K562 (cell line): ENCODE results near the gene KLHL30. TPM values are rescaled to one million over a fixed set of nuclear protein-coding genes. Genes with fewer than 3 reads are reported as not detected.

ENCODE experiments used
- CEBPG ChIP-seq, 3 experiments: fragments of 200-800 bp in 1 of 3; sonication (Bioruptor generic) in 1 of 3; sonication (generic) in 1 of 3; formaldehyde crosslinking in 1 of 3; IDR thresholded peaks in 2 of 3; conservative IDR thresholded peaks in 1 of 3; 2 replicates each; pipeline versions ENCODE4 v1.6.1 to v1.8.0; 2016 to 2022; ENCODE audit warnings: missing compliant biosample characterization in 2 of 3, missing genetic modification characterization in 2 of 3, mild to moderate bottlenecking in 1 of 3, missing genetic modification reagents in 1 of 3
- CREB3 ChIP-seq: fragments of 450-650 bp; conservative IDR thresholded peaks from 2 replicates; pipeline ENCODE4 v1.6.1; 2016; ENCODE audit warnings: missing genetic modification characterization, low read depth, mild to moderate bottlenecking, missing compliant biosample characterization, moderate library complexity
- CREB3L1 ChIP-seq: fragments of 450-650 bp; IDR thresholded peaks from 2 replicates; pipeline ENCODE4 v1.6.1; 2014; ENCODE audit warnings: low read depth, mild to moderate bottlenecking, moderate library complexity, borderline replicate concordance
- HIVEP1 ChIP-seq: fragments of 250-450 bp; sonication (Bioruptor Pico); IDR thresholded peaks from 2 replicates; pipeline ENCODE4 v1.4.0; 2020; ENCODE audit warnings: mild to moderate bottlenecking
- MTA3 ChIP-seq: fragments of 450-650 bp; formaldehyde crosslinking; IDR thresholded peaks from 2 replicates; pipeline ENCODE4 v1.6.1; 2017; ENCODE audit warnings: mild to moderate bottlenecking, borderline replicate concordance
- ZNF133 ChIP-seq: fragments of 250-450 bp; sonication (Bioruptor Pico); IDR thresholded peaks from 2 replicates; pipeline ENCODE4 v1.4.0; 2020; ENCODE audit warnings: mild to moderate bottlenecking
- ZNF143 ChIP-seq: sonication (generic); formaldehyde crosslinking; IDR thresholded peaks from 2 replicates; pipeline ENCODE4 v1.9.0; 2022; ENCODE audit warnings: mild to moderate bottlenecking, missing genetic modification reagents
- ZNF24 ChIP-seq: fragments of 450-650 bp; IDR thresholded peaks from 2 replicates; pipeline ENCODE4 v1.6.1; 2016
- ZNF282 ChIP-seq: sonication (generic); formaldehyde crosslinking; IDR thresholded peaks from 2 replicates; pipeline ENCODE4 v1.8.1; 2023; ENCODE audit warnings: missing genetic modification reagents
- ZNF316 ChIP-seq: fragments of 450-650 bp; IDR thresholded peaks from 2 replicates; pipeline ENCODE4 v1.6.1; 2016
- polyA plus RNA-seq, 8 experiments: library from polyadenylated mRNA; depleted of rRNA in 4 of 8; stranded (reverse) in 5 of 8; unstranded in 3 of 8; fragments of >200 nt; fragmentation: Nextera tagmentation in 2 of 8; fragmentation: Illumina TruSeq in 1 of 8; extraction: Ambion mirVana in 2 of 8; extraction: Trizol in 1 of 8; gene quantifications; 2 replicates each; pipeline versions ENCODE4 v1.2.1 to v1.2.3, GENCODE V29; 2011 to 2014; ENCODE audit warnings: inconsistent platforms in 1 of 8, missing spikeins in 1 of 8
- total RNA-seq, 7 experiments: library from RNA; depleted of rRNA in 6 of 7; stranded (reverse); fragments of >200 nt in 6 of 7; fragmentation: Illumina TruSeq in 2 of 7; extraction: Trizol in 2 of 7; gene quantifications; 2 replicates each; pipeline versions ENCODE4 v1.2.1 to v1.2.3, GENCODE V29; 2011 to 2021; ENCODE audit warnings: low replicate concordance in 1 of 7
- TF ChIP-seq, protein P1 (sequence below), 2 experiments: fragments of 450-650 bp; IDR thresholded peaks; 2 replicates each; pipeline ENCODE4 v1.6.1; 2016

KLHL30 gene
- total and polyA plus RNA-seq, 9 of the 15 experiments (the other 6 are each of a cell fraction or from before 2014, with no cell fraction given): 0.04 TPM; not detected in 8

DNA sequence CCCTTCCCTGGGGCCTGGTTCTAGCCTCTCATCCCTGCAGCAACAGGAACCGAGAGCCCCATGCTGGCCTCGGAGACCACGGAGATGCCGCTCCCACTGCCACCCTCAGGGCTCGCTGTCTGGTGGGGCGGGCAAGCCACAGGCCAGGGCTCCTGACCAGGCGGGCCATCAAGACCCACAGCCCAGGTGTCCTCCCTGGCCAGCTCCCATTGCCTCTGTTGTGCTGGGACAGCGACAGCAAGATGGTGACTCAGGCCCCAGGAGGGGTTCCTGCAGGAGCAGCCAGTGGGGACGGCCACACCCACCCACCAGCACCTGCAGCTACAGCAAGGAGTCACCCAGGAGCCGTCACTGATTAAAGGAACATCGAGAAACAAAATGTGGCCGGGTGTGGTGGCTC is 7.4 kb downstream of the KLHL30 start (continued):
- TF ChIP-seq ZNF133 (CRISPR knock-in tag): no peak
- no peak for TF ChIP-seq ZNF143
- TF ChIP-seq CREB3L1: no peak
- no peak for TF ChIP-seq ZNF316
- TF ChIP-seq, protein P1, sequence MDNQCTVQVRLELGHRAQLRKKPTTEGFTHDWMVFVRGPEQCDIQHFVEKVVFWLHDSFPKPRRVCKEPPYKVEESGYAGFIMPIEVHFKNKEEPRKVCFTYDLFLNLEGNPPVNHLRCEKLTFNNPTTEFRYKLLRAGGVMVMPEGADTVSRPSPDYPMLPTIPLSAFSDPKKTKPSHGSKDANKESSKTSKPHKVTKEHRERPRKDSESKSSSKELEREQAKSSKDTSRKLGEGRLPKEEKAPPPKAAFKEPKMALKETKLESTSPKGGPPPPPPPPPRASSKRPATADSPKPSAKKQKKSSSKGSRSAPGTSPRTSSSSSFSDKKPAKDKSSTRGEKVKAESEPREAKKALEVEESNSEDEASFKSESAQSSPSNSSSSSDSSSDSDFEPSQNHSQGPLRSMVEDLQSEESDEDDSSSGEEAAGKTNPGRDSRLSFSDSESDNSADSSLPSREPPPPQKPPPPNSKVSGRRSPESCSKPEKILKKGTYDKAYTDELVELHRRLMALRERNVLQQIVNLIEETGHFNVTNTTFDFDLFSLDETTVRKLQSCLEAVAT (IDR thresholded peaks at IDR 0.05): no peak
- TF ChIP-seq ZNF282: no peak
- TF ChIP-seq MTA3: no peak
- TF ChIP-seq CREB3 (tag): no peak
- no peak for TF ChIP-seq CEBPG (CRISPR knock-in tag; IDR thresholded peaks at IDR 0.05)
- no peak for TF ChIP-seq CEBPG (tag; conservative IDR thresholded peaks at IDR 0.05 in 1 of 2, IDR thresholded peaks at IDR 0.05 in 1 of 2)
- TF ChIP-seq ZNF24: no peak
- no peak for TF ChIP-seq HIVEP1
